HG03469 (cell line): Measurements from ENCODE around the gene GABPA.
"Not testable (repeated sequence)": the region's sequence is repeated elsewhere in the genome, so short reads cannot be mapped to it uniquely, and the experiment has no call there.

ENCODE experiments used
- ATAC-seq: cut with Tn5 transposase; IDR thresholded peaks from one replicate; pipeline ENCODE4 v1.9.1; 2021; ENCODE audit warnings: mild to moderate bottlenecking, moderate library complexity, moderate number of reproducible peaks; ENCODE audit not compliant: unreplicated experiment

The GABPA gene

DNA sequence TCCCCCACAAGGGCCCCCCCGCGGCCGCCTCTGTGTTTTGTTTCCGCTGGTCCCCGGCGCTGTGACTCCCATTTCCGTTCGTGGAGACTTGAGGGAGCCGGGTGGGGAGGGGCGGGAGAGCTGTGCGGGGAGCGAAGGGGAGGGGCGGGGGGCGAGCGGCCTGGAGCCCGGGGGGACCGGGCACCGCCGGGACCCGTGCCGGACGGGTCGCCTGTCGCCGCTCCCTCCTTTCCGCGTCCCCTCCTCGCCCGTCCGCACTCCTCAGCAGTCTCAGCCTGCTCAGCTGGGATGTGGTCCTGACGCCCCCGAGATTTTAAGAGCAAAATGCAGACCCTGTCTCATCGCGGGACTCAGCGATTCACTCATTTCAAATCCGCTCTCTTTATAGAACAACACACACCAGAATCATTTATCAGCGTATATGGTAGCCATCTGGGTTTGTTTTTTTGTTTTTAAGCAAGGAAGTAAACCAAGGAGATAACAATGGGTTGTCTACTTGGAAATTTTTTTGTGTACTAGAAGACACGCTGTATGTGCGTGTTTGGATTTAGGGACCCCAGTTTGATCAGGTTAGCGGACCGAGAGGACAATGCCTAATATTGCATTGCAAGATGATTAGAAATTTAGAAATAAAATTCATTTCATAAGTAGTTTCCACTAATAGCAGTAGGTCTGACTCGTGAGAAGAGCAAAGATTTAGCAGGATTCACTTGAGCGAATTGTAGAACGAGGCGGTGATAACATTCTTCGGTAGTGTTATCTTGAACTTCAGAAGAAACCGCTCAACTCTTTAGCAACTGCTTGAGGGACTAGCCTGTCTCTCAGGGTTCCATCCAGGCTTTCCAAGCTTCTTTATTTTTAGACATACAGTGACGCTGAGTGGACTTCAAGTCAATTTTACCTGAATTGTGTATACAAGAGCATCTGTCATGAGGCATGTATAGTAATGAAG is 1.1 kb downstream of the GABPA start:
- no peak for ATAC-seq

DNA sequence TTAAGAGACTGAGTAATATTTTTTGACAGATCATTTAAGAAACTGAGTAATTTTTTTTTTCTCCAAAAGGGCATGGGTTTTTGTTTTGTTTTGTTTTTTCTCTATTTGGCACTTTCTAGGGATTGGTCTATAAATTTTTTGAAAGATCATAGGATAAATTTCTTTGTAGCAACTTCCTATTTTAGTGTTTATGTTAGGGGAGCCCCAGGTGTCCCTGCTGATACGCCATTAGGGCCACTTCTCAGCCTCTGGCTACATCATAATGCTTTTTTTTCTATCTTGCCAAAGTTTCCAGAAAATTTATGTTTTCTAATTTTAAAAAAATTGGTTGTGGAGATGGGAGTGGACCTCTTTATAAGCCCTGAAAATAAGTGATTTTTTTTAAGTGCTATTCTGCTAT is 2.6 kb downstream of the GABPA start:
- ATAC-seq = no peak

DNA sequence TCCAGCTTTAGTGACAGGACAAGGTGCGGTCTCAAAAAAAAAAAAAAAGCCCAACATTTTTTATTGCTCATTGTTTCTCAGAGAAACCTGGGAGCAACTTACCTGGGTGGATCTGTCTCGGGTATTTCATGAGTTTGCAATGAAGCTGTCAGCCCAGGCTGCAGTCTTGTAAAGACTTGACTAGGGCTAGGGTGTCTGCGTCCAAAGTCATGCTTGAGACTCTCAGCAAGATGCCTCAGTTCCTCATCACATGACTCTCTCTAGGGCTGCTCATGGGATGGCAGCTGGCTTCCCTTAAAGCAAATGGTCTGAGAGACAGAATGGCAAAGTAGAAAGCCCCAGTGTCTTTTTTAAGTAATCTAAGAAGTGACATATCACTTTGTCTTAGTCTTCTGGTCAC is 8.1 kb downstream of the GABPA start:
- ATAC-seq = no peak

DNA sequence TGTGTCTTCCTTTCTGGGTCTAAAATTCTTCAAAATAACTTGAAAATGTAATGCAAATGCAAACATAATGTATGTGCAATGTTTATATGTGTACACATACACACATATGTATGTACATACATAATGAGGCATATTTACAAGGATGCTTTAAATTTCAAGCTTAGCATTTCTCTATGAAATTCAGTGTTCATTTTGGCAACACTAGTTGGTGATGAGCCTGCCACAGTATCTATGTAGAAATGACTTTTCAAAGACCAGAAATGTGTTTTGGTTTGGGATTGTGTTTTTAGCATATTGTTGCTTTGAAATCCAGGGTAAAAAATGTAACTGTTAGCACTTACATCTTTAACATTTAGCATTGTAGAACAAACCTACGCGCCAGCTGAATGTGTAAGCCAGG is 10.1 kb downstream of the GABPA start:
- ATAC-seq = no peak

DNA sequence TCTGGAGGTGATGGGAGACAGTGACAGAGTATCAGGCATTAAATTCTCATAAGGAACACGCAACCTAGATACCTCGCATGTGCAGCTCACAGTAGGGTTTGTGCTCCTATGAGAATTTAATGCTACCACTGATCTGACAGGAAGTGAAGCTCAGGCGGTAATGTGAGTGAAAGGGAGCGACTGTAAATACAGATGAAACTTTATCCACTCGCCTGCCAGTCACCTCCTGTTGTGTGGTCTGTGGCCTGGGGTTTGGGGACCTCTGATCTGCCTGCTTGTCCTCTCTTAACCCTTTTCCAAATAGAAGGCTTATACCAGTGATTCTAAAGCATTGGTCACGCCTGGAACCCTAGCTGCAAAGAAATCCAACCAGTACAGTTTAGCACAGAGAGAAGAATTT is 15.3 kb downstream of the GABPA start:
- ATAC-seq = no peak

DNA sequence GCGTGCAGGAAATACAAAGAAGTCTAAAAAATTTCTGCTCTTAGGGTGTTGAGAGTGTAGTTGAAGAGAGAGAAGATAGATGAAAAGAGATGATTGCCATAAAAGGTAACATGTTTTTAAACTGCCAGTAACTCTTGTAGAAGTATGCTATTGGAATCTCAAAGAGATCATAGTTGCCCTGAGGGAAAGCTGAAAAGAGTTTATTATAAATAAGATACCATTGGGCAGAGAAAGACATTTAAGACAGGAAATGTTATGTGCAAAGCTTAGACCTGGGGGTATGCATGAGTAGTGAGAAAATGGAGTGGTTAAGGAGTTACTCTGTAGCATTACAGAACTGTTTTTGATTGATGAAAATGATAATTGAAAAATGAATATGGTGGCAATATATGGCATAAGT is 17.6 kb downstream of the GABPA start:
- ATAC-seq = no peak

DNA sequence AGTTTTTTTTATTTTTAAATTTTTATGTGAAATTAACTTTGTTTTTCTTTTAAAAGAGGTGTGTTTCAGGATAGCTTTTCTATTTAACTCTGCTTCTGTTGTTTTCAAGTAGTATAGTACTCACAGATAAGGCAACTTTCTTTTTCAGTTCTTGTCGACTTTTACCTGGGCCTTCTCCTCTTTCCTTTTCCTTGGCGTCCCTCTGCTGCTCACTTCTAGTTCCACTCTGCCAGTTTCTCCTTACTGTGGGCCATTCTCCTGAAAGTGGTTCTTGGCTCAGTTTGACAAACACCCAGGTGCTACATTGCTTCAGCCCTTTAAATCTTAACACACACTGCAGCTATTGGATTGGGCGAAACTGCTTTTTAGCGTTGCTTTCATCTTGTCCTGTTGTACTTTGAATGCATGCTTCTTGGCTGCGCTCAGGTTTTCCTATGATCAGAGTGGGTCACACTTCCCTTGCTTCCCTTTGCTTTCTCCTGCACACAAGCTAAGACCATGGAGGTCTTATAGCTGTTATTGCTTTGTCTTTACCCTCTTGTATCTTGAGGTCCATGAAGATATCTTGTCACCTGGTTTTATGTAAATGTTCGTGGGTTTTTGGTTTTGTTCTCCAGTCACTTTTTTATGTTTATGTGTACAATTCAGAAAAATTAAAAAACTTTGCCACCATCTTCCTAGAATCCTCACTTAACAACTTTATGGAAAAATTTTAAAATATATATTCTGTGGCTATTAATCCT is 21.6 kb downstream of the GABPA start:
- ATAC-seq = no peak

DNA sequence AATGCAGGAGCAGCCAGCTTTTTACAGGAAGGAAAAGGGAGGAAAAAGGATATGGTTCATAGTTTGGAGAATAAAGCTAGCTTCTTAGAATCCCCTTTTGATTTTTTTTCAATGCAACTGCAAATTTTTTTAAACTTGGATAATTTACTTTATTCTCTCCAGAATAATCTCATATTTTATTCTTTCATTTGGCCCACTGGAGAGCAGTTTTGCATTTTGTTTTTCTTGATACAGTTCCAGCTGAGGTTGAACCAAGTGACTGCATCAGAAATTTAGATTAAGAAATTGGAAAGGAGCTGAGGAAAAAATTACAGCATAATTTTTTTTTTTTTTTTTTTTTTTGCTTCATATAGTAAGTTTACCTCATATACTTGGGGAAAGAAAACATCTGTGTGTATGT is 22.8 kb downstream of the GABPA start:
- ATAC-seq = no peak

DNA sequence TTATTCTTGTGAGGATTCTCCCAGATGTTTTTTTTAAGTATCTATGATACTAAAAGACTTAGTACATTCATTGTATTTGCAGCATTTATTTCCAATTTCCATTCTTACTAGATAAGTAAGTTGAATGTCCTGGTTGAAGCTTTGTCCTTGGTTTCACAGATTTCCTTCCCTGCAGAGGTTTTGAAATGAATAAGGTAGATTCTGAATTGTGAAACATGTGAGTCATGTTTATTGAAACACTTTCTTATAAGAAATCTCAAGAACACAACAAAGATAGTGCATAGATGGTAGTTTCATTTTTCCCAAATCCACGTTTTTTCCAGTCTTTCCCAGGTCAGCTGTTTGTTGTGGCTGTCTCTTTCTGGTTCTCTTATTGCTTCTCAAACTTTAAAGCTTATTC is 24.8 kb downstream of the GABPA start:
- no peak for ATAC-seq

DNA sequence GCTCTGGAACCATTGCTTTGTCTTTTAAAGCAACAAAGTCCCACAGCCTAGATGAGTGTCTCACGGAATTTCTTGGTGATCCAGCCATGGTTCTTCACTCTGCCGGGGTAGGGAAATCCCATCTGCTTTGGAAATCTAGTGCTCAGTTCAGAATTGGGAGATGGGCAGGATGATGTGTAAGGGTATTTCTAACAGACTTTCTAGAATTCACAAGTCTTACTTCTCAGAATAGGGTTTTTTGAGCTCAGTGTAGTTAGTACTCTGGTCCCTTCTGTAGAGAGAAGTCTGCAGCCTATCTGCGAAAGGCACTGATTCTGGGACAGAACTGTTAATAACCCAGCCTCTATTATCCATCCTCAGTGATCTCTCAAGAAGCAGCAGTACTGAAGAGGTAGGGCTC is 25.3 kb downstream of the GABPA start:
- ATAC-seq = no peak

DNA sequence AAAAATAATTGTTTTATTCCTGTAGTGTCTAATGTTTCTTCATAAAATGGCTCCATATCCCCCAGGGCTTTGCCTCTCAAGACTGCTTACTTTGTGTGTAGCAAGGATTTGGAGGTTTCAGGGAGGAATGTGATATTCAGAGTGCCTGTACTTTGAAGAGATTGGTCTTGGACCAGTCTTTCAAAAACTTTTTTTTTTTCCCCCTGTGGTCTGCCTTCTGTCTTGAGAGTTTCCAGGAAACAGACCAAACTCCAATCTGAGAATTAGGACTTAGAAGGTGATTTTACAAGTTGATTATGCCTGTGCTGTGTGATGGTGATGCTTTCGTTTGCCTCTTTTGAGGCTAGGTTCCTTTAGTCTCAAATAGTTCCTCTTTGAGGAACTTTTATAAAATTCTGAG is 25.9 kb downstream of the GABPA start:
- ATAC-seq = no peak

DNA sequence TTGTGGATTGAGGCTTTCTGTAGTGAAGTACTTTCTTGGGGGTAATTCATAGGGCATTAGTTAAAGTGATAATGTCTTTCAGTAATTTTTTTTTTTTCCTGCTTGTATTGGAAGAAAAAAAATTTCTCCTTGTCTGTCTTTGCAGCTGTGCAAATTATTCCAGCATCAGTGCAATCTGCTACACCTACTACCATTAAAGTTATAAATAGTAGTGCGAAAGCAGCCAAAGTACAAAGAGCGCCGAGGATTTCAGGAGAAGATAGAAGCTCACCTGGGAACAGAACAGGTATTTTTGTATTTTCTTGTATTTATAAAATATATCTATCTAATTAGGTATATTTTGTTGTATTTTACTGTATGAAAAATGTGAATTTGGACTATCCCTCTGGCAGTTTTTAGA is 29.3 kb downstream of the GABPA start:
- no peak for ATAC-seq

DNA sequence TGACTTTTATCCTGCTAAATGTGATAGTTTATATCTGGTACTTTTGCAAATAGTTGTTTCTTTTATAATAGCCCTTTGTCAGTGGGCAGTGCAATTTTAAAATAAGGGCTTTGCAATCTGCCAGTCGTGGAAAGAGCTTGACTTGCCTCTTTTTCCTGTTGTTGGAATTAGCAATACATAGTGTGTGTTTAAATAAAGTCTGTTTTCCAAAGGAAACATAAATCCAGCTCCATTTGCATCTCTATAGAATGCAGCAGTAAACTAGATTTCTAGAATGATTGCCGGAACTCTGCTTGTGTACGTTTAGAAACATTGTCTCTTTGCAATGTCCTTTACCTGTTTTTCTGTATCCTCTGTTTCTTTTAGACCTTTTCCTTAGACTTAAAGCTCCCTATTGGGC is 33.1 kb downstream of the GABPA start:
- no peak for ATAC-seq

DNA sequence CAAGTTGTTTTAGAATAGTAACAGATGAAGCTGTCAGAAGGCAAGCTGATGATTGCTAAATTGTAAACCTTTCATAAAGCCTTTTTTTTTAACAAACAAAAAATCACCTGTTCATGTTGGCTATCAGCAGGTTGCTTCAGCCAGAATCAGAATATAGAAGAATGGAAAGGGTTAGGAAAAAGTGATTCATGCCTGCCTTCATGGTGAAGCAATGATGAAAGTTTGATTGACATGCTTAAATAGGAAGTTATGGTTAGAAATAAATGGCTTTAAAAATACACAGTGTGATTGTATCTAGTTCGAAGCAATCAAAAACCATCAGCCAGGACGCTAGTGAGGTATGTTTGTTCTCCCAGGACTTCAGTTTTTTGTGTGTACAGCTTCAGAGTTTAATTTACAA is 37.9 kb downstream of the GABPA start:
- no peak for ATAC-seq

DNA sequence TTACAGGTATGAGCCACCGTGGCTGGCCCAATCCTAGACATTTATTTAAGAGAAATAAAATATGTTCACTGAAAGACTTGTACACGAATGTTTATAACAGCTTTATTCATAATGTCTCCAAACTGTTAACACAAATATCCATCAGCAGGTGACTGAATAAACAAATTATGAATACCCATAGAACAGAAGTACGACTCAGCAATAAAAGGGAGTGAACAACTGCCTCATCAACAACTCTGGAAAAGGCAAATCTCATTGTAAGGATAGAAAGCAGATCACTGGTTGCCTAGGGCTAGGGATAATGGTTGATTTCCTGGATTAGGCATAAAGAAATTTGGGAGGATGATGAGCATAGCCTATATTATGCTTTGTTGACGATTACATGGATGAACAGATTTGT is 41.7 kb downstream of the GABPA start:
- no peak for ATAC-seq

DNA sequence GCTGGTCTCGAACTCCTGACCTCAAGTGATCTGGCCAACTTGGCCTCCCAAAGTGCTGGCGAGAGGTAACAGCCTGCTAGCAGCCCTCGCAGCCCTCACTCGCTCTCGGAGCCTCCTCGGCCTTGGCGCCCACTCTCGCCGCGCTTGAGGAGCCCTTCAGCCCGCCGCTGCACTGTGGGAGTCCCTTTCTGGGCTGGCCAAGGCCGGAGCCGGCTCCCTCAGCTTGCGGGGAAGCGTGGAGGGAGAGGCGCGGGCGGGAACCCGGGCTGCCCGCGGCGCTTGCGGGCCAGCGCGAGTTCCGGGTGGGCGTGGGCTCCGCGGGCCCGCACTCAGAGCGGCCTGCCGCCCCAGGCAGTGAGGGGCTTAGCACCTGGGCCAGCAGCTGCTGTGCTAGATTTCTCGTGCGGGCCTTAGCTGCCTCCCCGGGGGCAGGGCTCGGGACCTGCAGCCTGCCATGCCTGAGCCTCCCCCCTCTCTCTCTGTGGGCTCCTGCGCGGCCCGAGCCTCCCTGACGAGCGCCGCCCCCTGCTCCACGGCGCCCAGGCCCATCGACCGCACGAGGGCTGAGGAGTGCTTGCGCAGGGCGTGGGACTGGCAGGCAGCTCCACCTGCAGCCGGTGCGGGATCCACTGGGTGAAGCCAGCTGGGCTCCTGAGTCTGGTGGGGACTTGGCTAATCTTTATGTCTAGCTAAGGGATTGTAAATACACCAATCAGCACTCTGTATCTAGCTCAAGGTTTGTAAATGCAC is 43.5 kb downstream of the GABPA start:
- ATAC-seq = not testable (repeated sequence)

DNA sequence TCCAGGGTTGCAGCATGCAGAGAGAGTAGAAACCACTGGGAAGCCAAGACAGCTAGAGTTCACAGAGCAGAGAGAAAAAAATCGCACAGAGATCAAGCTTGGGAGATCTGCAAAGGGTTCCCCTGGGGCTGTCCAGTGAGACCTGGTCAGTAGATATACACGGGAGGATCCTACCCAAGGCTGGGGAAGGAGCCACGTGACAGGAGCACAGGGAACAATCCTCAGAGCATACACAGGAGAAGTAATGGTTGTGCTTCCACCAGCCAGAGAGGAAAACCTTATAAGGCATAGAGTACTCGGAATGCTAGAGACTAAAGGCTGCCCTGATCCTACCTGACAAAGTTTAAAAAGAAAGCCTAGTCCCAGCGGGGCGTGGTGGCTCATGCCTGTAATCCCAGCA is 53.9 kb downstream of the GABPA start:
- ATAC-seq = no peak

DNA sequence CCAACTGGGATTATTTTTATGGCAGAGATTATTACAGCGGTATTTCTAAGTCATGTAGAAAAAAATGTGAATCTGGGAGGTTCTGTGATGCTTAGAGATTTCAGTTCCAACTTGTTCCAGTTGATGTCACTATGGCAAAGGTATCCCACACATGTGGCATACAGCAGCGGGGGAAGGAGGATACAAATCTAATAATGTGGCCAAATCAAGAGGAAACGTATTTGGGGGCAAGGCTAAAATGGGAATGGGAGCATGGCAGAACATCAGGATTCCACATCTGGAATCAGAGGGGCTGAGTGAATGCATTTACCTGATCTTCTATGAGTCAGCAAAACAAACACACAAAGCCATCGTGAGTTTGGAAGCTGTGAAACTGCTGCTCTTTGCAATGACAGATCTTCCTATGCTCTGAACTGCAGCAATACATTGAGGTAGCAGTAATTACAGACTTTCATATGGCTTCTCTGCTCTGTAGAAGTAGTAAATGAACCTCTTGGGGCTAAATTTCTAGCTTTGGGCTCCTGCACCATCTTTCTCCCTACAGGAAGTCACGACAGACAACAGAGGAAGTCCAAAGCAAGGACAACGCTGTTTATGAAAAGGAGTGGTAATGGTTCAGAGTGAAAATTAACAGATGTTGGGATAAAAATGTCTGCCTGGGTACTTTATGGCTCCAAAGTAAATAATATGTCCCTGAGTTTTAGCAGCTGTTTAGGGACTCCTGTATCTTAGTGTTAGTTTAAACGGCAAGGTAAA is 55.5 kb downstream of the GABPA start:
- ATAC-seq = peak; percentile 55

DNA sequence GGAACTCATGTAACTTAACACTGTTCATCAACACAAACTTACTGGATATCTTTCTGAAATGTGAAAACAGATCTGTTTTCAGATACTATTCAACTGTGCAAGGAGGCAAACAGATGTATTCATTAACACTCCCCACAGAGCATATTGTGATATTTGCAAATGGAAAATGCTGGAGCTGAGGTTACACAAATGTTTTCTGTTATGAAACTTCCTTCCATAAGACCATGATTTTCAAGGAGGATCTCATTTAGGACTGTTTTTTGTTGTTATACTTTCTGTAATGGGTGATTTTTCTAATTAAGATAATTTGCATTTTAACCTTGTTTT is 56.1 kb downstream of the GABPA start:
- ATAC-seq = peak; percentile 12

DNA sequence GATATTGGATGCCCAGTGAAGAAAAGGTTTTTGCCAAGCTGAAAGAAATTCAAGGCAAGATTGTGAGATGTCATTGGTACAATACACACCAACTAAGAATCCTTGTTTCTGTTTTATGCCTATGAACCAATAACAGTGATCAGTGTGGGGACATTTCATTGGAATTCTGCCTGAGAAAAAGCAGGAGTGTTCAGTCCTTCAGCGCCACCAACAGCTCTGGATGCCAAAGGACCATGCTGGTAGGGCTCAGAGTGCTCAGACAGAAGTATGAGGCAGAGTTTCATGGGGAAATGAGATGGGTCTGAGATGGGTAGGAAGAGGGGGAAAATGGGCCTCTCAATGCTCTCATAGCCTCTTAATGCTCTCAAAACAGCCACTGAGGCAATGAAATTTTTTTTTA is 56.5 kb downstream of the GABPA start:
- no peak for ATAC-seq
